GM18507 (cell line): ENCODE measurements around the gene ZC2HC1C.
"Not testable (repeated sequence)": the region's sequence is repeated elsewhere in the genome, so short reads cannot be mapped to it uniquely, and the experiment has no call there.

Source experiments
- DNase-seq: peaks from one replicate; pipeline ENCODE4 v3.0.0; 2011; ENCODE audit warnings: low read depth; ENCODE audit not compliant: insufficient read length; ENCODE audit errors: extremely low spot score
- FAIRE-seq: peaks from 2 replicates; lab custom pipeline; 2011; peaks lifted over from hg19 to GRCh38; lab: Jason Lieb, UNC

ZC2HC1C gene

GRCh38 chr14:75127474-75127820, 58.0 kb downstream of the ZC2HC1C start:
- not testable (repeated sequence) for FAIRE-seq, DNase-seq

- FAIRE-seq (no peak), DNase-seq (no peak)
Measured at GRCh38 chr14:75127903-75128595, 58.6 kb downstream of the ZC2HC1C start.

DNA sequence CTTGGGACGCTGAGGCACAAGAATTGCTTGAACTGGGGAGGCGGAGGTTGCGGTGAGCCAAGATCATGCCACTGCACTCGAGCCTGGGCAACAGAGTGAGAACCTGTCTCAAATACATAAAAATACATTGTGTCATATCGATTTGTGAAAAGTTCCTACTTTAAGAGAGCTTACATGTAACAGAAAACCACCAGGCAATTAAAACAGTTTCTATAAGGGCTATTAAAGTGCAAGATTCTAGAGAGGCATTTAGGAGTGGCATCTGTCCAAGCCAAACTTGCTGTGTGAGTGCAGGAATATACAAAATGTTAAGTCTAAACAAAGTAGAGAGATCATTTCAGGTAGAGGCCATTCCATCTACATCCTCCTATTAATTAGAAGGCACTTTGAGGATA, 59.2 kb downstream of the ZC2HC1C start:
- no peak for DNase-seq
- FAIRE-seq: no peak
